K562 (cell line): ENCODE measurements around the gene C2. TPM values are rescaled to one million over a fixed set of nuclear protein-coding genes. Genes with fewer than 3 reads are reported as not detected.

Experiments used
- ATAC-seq: fragments of 200-7000 bp; cut with Tn5 transposase; 3 replicates; pipeline ENCODE4 v1.9.1; 2020; ENCODE audit warnings: moderate library complexity
- BruUV-seq: library from RNA; stranded (reverse); fragments of 400-500 nt; replicated peaks from 2 replicates; lab custom pipeline; 2021; lab: Mats Ljungman, UMichigan
- CTCF ChIA-PET: fragments of 300-600 bp; formaldehyde crosslinking; extraction: SDS; loops from one replicate; lab custom pipeline; 2021; ENCODE audit warnings: low intra/inter-chr PET ratio; lab: Yijun Ruan, JAX
- POLR2A ChIA-PET: fragments of 300-600, 350-650 bp; sonication (Branson Sonifier 250); formaldehyde crosslinking; extraction: SDS; loops from one replicate; lab custom pipeline; 2021; ENCODE audit warnings: antibody characterized with exemption, inconsistent platforms; lab: Yijun Ruan, JAX
- DNase-seq, 4 experiments: peaks; one replicate each; pipeline versions ENCODE4 v3.0.0 to v3.0.0-alpha.2; 2011 to 2018; ENCODE audit warnings: low spot score in 3 of 4, mixed read lengths in 3 of 4; ENCODE audit errors: extremely low read depth in 1 of 4
- FAIRE-seq: peaks from 2 replicates; lab custom pipeline; 2011; peaks lifted over from hg19 to GRCh38; lab: Jason Lieb, UNC
- H2AFZ ChIP-seq: 2 replicates; pipeline ENCODE4 v1.6.0; 2011; ENCODE audit warnings: low read depth, low read length, control low read depth, inconsistent platforms
- H3K27ac ChIP-seq: fragments of 200-600 bp; 3 replicates; pipeline ENCODE4 v1.8.0; 2011; ENCODE audit warnings: low read depth, mild to moderate bottlenecking, control low read depth, inconsistent platforms, low read length, moderate library complexity, mixed read lengths; ENCODE audit errors: extremely low read depth
- H3K27me3 ChIP-seq, 2 experiments: fragments of 300-600 bp in 1 of 2; 2 replicates in 1 of 2; 3 replicates in 1 of 2; pipeline versions ENCODE4 v1.6.0 to v1.8.0; 2011; ENCODE audit warnings: inconsistent platforms in 2 of 2, low read length in 2 of 2, mild to moderate bottlenecking in 1 of 2, mixed read lengths in 1 of 2, moderate library complexity in 1 of 2; ENCODE audit not compliant: control insufficient read depth in 2 of 2, insufficient read depth in 2 of 2
- H3K36me3 ChIP-seq: fragments of 300-600 bp; 3 replicates; pipeline ENCODE4 v1.8.0; 2011; ENCODE audit warnings: mild to moderate bottlenecking, low read length, inconsistent platforms; ENCODE audit not compliant: control insufficient read depth, insufficient read depth
- H3K4me1 ChIP-seq, 2 experiments: fragments of 200-600 bp in 1 of 2; replicated peaks in 1 of 2; 2 replicates in 1 of 2; 3 replicates in 1 of 2; pipeline versions ENCODE4 v1.5.1 to v1.8.0; 2011; ENCODE audit warnings: inconsistent platforms in 2 of 2, low read length in 2 of 2, mild to moderate bottlenecking in 1 of 2, mixed read lengths in 1 of 2, moderate library complexity in 1 of 2; ENCODE audit not compliant: control insufficient read depth in 2 of 2, insufficient read depth in 2 of 2
- H3K4me2 ChIP-seq: 2 replicates; pipeline ENCODE4 v1.6.1; 2011; ENCODE audit warnings: low read length, control low read depth, inconsistent platforms, mixed read lengths; ENCODE audit not compliant: insufficient read depth
- H3K4me3 ChIP-seq: fragments of 200-600 bp; sonication (generic), shearing (Covaris generic); 2 replicates; pipeline ENCODE4 v1.5.1; 2016; ENCODE audit warnings: control low read depth, inconsistent platforms
- H3K79me2 ChIP-seq: fragments of 200-600 bp; 3 replicates; pipeline ENCODE4 v1.8.0; 2011; ENCODE audit warnings: low read length, inconsistent platforms; ENCODE audit not compliant: control insufficient read depth, insufficient read depth
- H3K9ac ChIP-seq, 2 experiments: 2 replicates each; pipeline versions ENCODE4 v1.6.0 to v1.6.1; 2011; ENCODE audit warnings: low read depth in 2 of 2, low read length in 2 of 2, control low read depth in 1 of 2, inconsistent platforms in 1 of 2, mild to moderate bottlenecking in 1 of 2, mixed read lengths in 1 of 2; ENCODE audit not compliant: insufficient read depth in 1 of 2
- H3K9me1 ChIP-seq: one replicate; pipeline ENCODE4 v1.6.0; 2011; ENCODE audit warnings: inconsistent platforms, mild to moderate bottlenecking, low read length, moderate library complexity; ENCODE audit not compliant: control insufficient read depth, insufficient read depth
- H3K9me3 ChIP-seq: replicated peaks from 2 replicates; pipeline ENCODE4 v1.5.1; 2011; ENCODE audit warnings: low read depth, low read length, inconsistent platforms; ENCODE audit not compliant: control insufficient read depth, insufficient read depth
- H4K20me1 ChIP-seq: replicated peaks from 2 replicates; pipeline ENCODE4 v1.6.1; 2011; ENCODE audit warnings: low read length, inconsistent platforms, mixed read lengths; ENCODE audit not compliant: control insufficient read depth, insufficient read depth
- ARID3A ChIP-seq: IDR thresholded peaks from 2 replicates; pipeline ENCODE4 v1.6.1; 2012; ENCODE audit warnings: low read depth, low read length, improper control_type of control experiment, borderline replicate concordance
- ARID4B ChIP-seq: sonication (generic); formaldehyde crosslinking; IDR thresholded peaks from 2 replicates; pipeline ENCODE4 v1.8.0; 2022; ENCODE audit warnings: mild to moderate bottlenecking, missing genetic modification reagents
- EP300 ChIP-seq: IDR thresholded peaks from 2 replicates; pipeline ENCODE4 v1.6.1; 2012; ENCODE audit warnings: low read length, improper control_type of control experiment
- FOSL1 ChIP-seq: fragments of 200-800 bp; sonication (Bioruptor generic); conservative IDR thresholded peaks from 2 replicates; pipeline ENCODE4 v1.6.1; 2016; ENCODE audit warnings: missing genetic modification characterization, missing compliant biosample characterization
- FUS ChIP-seq: fragments of 200-400 bp; formaldehyde crosslinking; optimal IDR thresholded peaks from 2 replicates; pipeline ENCODE3; 2017; ENCODE audit warnings: low read depth, low read length
- L3MBTL2 ChIP-seq: fragments of 450-650 bp; IDR thresholded peaks from 2 replicates; pipeline ENCODE4 v1.6.1; 2016; ENCODE audit warnings: mild to moderate bottlenecking, moderate library complexity
- NCOR1 ChIP-seq: fragments of 450-650 bp; IDR thresholded peaks from 2 replicates; pipeline ENCODE4 v1.6.1; 2016; ENCODE audit warnings: mild to moderate bottlenecking, moderate library complexity
- POLR3A ChIP-seq: IDR thresholded peaks from 2 replicates; pipeline ENCODE4 v1.6.1; 2011; ENCODE audit warnings: borderline replicate concordance, mild to moderate bottlenecking, moderate library complexity; ENCODE audit not compliant: insufficient read length, insufficient read depth; ENCODE audit errors: extremely low read depth
- RCOR1 ChIP-seq, 2 experiments: IDR thresholded peaks; 2 replicates each; pipeline ENCODE4 v1.6.1; 2012; ENCODE audit warnings: low read depth in 2 of 2, low read length in 2 of 2, borderline replicate concordance in 1 of 2, improper control_type of control experiment in 1 of 2
- SAP30 ChIP-seq: fragments of 200-600 bp; sonication (generic); IDR thresholded peaks from 2 replicates; pipeline ENCODE4 v1.6.1; 2012; ENCODE audit warnings: borderline replicate concordance, low read depth, mild to moderate bottlenecking, moderate library complexity, low read length, control low read depth, inconsistent platforms; ENCODE audit not compliant: insufficient read depth, poor library complexity, severe bottlenecking
- TCF3 ChIP-seq: sonication (generic); formaldehyde crosslinking; IDR thresholded peaks from 2 replicates; pipeline ENCODE4 v1.4.0; 2020; ENCODE audit warnings: mild to moderate bottlenecking, missing genetic modification reagents
- TEAD4 ChIP-seq, 2 experiments: sonication (generic) in 1 of 2; formaldehyde crosslinking in 1 of 2; IDR thresholded peaks; 2 replicates each; pipeline versions ENCODE4 v1.6.1 to v1.8.0; 2012 to 2022; ENCODE audit warnings: borderline replicate concordance in 1 of 2, inconsistent platforms in 1 of 2, low read length in 1 of 2, mild to moderate bottlenecking in 1 of 2, missing genetic modification reagents in 1 of 2
- WGBS: fragments of 100-300 bp; shearing (Covaris generic); methylation state at CpG from one replicate; pipeline ENCODE4 v1.1.6; 2016; ENCODE audit warnings: low coverage, mixed read lengths; ENCODE audit not compliant: insufficient coverage; ENCODE audit errors: missing lambda C conversion rate; 5-methylcytosine and 5-hydroxymethylcytosine counted together
- in situ Hi-C: fragments of 300-500 bp; cut with MboI; formaldehyde crosslinking; loops from 4 replicates; pipeline ENCODE4 v1.15.0; 2018; ENCODE audit warnings: inconsistent platforms, mixed read lengths
- intact Hi-C: fragments of 100-400 bp; cut with micrococcal nuclease; formaldehyde crosslinking; loops from 2 replicates; pipeline ENCODE4 v1.14.2; 2022
- polyA plus RNA-seq, 8 experiments: library from polyadenylated mRNA; depleted of rRNA in 4 of 8; stranded (reverse) in 5 of 8; unstranded in 3 of 8; fragments of >200 nt; fragmentation: Nextera tagmentation in 2 of 8; fragmentation: Illumina TruSeq in 1 of 8; extraction: Ambion mirVana in 2 of 8; extraction: Trizol in 1 of 8; gene quantifications; 2 replicates each; pipeline versions ENCODE4 v1.2.1 to v1.2.3, GENCODE V29; 2011 to 2014; ENCODE audit warnings: inconsistent platforms in 1 of 8, missing spikeins in 1 of 8
- total RNA-seq, 7 experiments: library from RNA; depleted of rRNA in 6 of 7; stranded (reverse); fragments of >200 nt in 6 of 7; fragmentation: Illumina TruSeq in 2 of 7; extraction: Trizol in 2 of 7; gene quantifications; 2 replicates each; pipeline versions ENCODE4 v1.2.1 to v1.2.3, GENCODE V29; 2011 to 2021; ENCODE audit warnings: low replicate concordance in 1 of 7

The C2 gene
- total and polyA plus RNA-seq, 9 of the 15 experiments (the other 6 are each of a cell fraction or from before 2014, with no cell fraction given): 0.05 to 1.1 (median 0.39) TPM; not detected in 1

GRCh38 chr6:31901953-31902643 lies 25.4 kb upstream of the C2 start, which contains the start of gene ZBTB12 (continued):
- TF ChIP-seq ARID4B (CRISPR knock-in tag) (peak; percentile 56; the same call in 1 of the 2 replicates), SAP30 (peak; percentile 40), FOSL1 (tag) (no peak; the same call in 1 of the 2 replicates)
- TF ChIP-seq, all 486 proteins: peak for 123

- in situ Hi-C loops (no loop called here), intact Hi-C loops (loop anchor here (2.0 to 10.0 kb wide), 4 partner anchors 43 to 291 kb away; partner anchors contain the start of genes CFB, GPSM3, NELFE and PBX2)
- no peak overlapping the region for H3K4me3 ChIP-seq
- H3K27me3 ChIP-seq: no peaks in the 10 kb centered on the region
- no peak overlapping the region for H3K9ac ChIP-seq
- ChIA-PET POLR2A (interaction anchor here (0.6 to 2.2 kb wide), 7 partner anchors 10 to 181 kb away, joined by 3 to 7 read pairs (median 4); partner anchors contain the start of genes DXO and MPIG6B), CTCF (no interaction called here)
- peaks cover 37 to 48% of the 10 kb centered on the region in 2 experiments for H3K4me1 ChIP-seq
- H3K36me3 ChIP-seq: peaks cover 12% of the 10 kb centered on the region; the same call in 1 of the 3 replicates
- DNase-seq (peak in 1 of 4 experiments; percentile 47), ATAC-seq (no peak), FAIRE-seq (peak; percentile 11)
- H4K20me1 ChIP-seq: no peaks in the 10 kb centered on the region
- WGBS: 4% methylated on average over 3 of the region's 3 CpGs
- H3K4me2 ChIP-seq: no peak overlapping the region
- no peaks in the 10 kb centered on the region for H3K9me3 ChIP-seq
- peaks cover 21% of the 10 kb centered on the region for H3K79me2 ChIP-seq
- H3K9me1 ChIP-seq: no peaks in the 10 kb centered on the region
- no peak overlapping the region for H2AFZ ChIP-seq
- H3K27ac ChIP-seq: no peak overlapping the region
- no TSS peak for BruUV-seq
- TF ChIP-seq TEAD4 (IDR thresholded peaks at IDR 0.05; ENCODE audit: low read length) (peak; percentile 43; the same call in 1 of the 2 replicates), TEAD4 (CRISPR knock-in tag; IDR thresholded peaks at IDR 0.05; ENCODE audit: borderline replicate concordance) (no peak), FUS (no peak), L3MBTL2 (no peak), NCOR1 (peak; percentile 36; the same call in 1 of the 2 replicates), RCOR1 (IDR thresholded peaks at IDR 0.05; ENCODE audit: borderline replicate concordance in 1 of 2, low read depth in 2 of 2, low read length in 2 of 2) (peak in 1 of 2 experiments; percentile 95; a peak in 2 of 4 replicates), EP300 (peak; percentile 26; the same call in 1 of the 2 replicates), ARID3A (peak; percentile 44; the same call in 1 of the 2 replicates), TCF3 (CRISPR knock-in tag) (0 out of 2 replicates have a peak, but pooled peaks have one; percentile 17), POLR3A (no peak)
These were observed 23.6 kb upstream of the C2 start for GRCh38 chr6:31903957-31904356.
